ENCODE data around the gene TRIM67.

The TRIM67 gene

DNA sequence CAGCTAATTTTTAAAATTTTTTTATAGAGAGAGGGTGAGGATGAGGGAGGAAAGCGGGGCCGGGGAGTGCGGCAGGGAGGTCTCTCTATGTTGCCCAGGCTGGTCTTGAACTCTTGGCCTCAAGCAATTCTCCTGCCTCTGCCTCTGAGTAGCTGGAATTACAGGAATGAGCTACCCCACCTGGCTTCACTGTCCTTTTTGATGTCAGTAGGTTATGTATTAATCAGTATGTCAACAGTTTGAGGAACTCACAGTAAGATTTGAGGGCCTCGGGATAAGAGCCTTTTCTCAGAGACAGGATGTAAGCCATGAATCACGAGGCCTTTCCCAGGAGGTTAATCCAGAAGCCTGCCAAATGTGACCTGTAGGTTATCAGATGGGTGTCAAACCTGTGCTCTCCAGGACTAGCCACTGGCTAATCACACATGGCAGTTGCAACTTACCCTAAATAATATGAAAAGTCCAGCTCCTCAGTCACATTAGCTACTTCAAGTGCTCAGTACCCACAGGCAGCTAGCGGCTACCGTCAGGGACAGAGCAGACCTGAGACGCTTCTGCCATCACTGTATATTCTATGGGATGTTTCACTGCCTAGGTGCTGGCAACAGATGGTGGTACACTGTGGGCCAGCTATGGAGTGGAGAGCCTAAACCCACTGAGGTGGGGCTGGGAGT lies 33.1 kb downstream of the TRIM67 start:
- Histone ChIP-seq H3K9me3 (ENCODE audit: control insufficient read depth, insufficient read depth, low read length) (no peaks in the 10 kb centered on the region), H3K9ac (ENCODE audit: low read depth, low read length) (no peak overlapping the region)

GRCh38 chr1:231196307-231196706 lies 34.4 kb downstream of the TRIM67 start:
- Histone ChIP-seq H3K36me3 (ENCODE audit: control insufficient read depth, insufficient read depth, low read length) (no peaks in the 10 kb centered on the region), H3K27ac (ENCODE audit: low read depth, low read length) (no peak overlapping the region), H3K9me3 (ENCODE audit: control insufficient read depth, insufficient read depth, low read length) (no peaks in the 10 kb centered on the region), H3K4me1 (ENCODE audit: control insufficient read depth, insufficient read depth, low read length) (no peaks in the 10 kb centered on the region), H3K27me3 (ENCODE audit: control insufficient read depth, insufficient read depth, low read length) (peaks cover 20% of the 10 kb centered on the region), H3K9ac (ENCODE audit: low read depth, low read length) (no peak overlapping the region), H3K4me3 (ENCODE audit: low read depth, low read length) (no peak overlapping the region)

More for the DNA sequence above, 33.1 kb downstream of the TRIM67 start:
- Histone ChIP-seq H3K27ac (ENCODE audit: low read depth, low read length) (no peak overlapping the region), H3K4me1 (ENCODE audit: control insufficient read depth, insufficient read depth, low read length) (no peaks in the 10 kb centered on the region), H3K27me3 (ENCODE audit: control insufficient read depth, insufficient read depth, low read length) (peaks cover 14% of the 10 kb centered on the region), H3K4me3 (ENCODE audit: low read depth, low read length) (no peak overlapping the region), H3K36me3 (ENCODE audit: control insufficient read depth, insufficient read depth, low read length) (no peaks in the 10 kb centered on the region)

DNA sequence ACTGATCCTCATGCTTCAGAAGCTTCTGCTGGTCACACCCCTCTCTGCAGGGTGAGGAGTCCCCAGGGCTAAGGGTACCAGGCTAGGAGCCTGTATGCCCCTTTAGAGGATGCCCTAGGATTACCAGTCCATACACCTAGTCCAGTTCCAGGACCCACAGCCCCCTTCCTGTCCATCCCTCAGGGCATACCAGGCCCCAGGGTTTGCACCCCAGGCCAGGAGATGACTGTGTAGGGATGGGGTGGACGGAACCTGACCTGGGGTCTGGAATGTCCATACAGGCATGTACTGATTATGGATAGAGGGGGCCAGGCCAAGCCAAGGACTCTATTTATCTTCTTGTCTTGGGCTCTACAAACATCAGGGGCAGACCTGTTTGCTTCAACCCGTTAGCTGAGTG lies 34.9 kb downstream of the TRIM67 start:
- Histone ChIP-seq H3K9me3 (ENCODE audit: control insufficient read depth, insufficient read depth, low read length) (no peaks in the 10 kb centered on the region), H3K27ac (ENCODE audit: low read depth, low read length) (no peak overlapping the region), H3K36me3 (ENCODE audit: control insufficient read depth, insufficient read depth, low read length) (no peaks in the 10 kb centered on the region), H3K4me1 (ENCODE audit: control insufficient read depth, insufficient read depth, low read length) (no peaks in the 10 kb centered on the region), H3K4me3 (ENCODE audit: low read depth, low read length) (no peak overlapping the region), H3K27me3 (ENCODE audit: control insufficient read depth, insufficient read depth, low read length) (peaks cover 24% of the 10 kb centered on the region), H3K9ac (ENCODE audit: low read depth, low read length) (no peak overlapping the region)

GRCh38 chr1:231199868-231200267 lies 38.0 kb downstream of the TRIM67 start:
- Histone ChIP-seq H3K9ac (ENCODE audit: low read depth, low read length) (no peak overlapping the region), H3K27me3 (ENCODE audit: control insufficient read depth, insufficient read depth, low read length) (peaks cover 49% of the 10 kb centered on the region), H3K4me1 (ENCODE audit: control insufficient read depth, insufficient read depth, low read length) (no peaks in the 10 kb centered on the region)

DNA sequence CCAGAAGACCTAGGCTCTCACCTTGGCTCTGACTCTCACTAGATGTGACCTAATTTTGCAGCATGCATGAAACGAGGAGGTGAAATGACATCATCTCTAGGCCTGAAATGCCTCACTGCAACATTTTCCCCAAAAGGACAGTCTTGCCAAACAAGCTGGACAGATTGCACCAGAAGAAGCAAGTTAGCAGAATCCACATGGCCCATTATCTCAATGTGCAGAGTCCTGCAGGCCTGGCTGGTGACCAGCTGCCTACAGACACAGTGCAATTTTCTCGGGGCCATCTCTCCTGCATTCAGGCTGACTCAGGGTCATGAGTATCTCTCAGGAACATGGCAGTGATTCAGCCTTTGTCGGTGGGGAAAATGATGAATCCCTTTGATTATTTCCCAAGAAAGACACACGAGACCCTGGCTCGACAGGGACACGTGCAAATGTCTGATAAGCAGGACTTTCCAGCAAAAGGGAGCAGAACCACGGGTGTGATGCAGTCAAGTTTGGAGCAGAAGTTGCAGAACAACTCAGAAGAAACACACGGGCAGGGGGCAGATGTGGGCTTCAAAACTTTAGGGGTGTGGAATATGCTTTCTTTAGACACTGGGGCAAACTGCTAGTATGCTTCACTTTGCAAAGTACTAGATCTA lies 38.7 kb downstream of the TRIM67 start:
- H3K9ac ChIP-seq (ENCODE audit: low read depth, low read length), result no peak overlapping the region
- H3K27ac ChIP-seq (ENCODE audit: low read depth, low read length), result no peak overlapping the region
- no peaks in the 10 kb centered on the region for H3K9me3 ChIP-seq (ENCODE audit: control insufficient read depth, insufficient read depth, low read length)
- no peaks in the 10 kb centered on the region for H3K4me1 ChIP-seq (ENCODE audit: control insufficient read depth, insufficient read depth, low read length)
- no peak overlapping the region for H3K4me3 ChIP-seq (ENCODE audit: low read depth, low read length)
- no peaks in the 10 kb centered on the region for H3K36me3 ChIP-seq (ENCODE audit: control insufficient read depth, insufficient read depth, low read length)
- H3K27me3 ChIP-seq (ENCODE audit: control insufficient read depth, insufficient read depth, low read length), result peaks cover 53% of the 10 kb centered on the region

More at GRCh38 chr1:231199868-231200267, 38.0 kb downstream of the TRIM67 start:
- Histone ChIP-seq H3K9me3 (ENCODE audit: control insufficient read depth, insufficient read depth, low read length) (no peaks in the 10 kb centered on the region), H3K27ac (ENCODE audit: low read depth, low read length) (no peak overlapping the region), H3K36me3 (ENCODE audit: control insufficient read depth, insufficient read depth, low read length) (no peaks in the 10 kb centered on the region), H3K4me3 (ENCODE audit: low read depth, low read length) (no peak overlapping the region)

DNA sequence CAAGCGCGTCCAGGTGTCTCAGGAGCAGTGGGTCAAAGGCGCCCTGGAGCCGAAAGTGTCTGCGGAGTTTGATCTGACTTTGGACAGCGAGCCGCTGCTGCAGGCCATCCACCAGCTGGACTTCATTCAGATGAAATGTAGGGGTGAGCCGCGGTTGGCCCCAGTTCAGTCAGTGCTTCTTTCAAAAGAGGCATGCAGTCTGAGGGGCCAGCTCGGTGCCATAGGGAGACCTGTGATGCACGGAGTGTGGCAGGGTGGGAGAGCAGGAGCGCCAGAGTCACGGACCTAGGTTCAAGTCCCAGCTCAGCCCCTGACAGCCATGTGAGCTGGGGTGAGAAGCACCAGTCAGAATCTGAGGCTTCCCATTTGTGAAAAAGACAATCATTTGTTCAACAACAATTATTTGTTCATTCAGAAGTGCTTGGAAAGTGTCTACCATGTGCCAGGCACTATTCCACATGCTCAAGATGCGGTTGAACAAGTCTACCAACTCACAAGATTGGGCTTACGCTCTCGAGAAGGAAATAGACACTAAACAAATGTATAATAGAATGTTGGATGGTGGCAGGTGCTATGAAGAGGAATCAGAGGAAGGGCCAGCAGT lies 39.6 kb downstream of the TRIM67 start:
- Histone ChIP-seq H3K4me3 (ENCODE audit: low read depth, low read length) (no peak overlapping the region), H3K9ac (ENCODE audit: low read depth, low read length) (no peak overlapping the region), H3K27ac (ENCODE audit: low read depth, low read length) (no peak overlapping the region), H3K27me3 (ENCODE audit: control insufficient read depth, insufficient read depth, low read length) (peaks cover 54% of the 10 kb centered on the region), H3K36me3 (ENCODE audit: control insufficient read depth, insufficient read depth, low read length) (no peaks in the 10 kb centered on the region), H3K4me1 (ENCODE audit: control insufficient read depth, insufficient read depth, low read length) (no peaks in the 10 kb centered on the region), H3K9me3 (ENCODE audit: control insufficient read depth, insufficient read depth, low read length) (no peaks in the 10 kb centered on the region)

DNA sequence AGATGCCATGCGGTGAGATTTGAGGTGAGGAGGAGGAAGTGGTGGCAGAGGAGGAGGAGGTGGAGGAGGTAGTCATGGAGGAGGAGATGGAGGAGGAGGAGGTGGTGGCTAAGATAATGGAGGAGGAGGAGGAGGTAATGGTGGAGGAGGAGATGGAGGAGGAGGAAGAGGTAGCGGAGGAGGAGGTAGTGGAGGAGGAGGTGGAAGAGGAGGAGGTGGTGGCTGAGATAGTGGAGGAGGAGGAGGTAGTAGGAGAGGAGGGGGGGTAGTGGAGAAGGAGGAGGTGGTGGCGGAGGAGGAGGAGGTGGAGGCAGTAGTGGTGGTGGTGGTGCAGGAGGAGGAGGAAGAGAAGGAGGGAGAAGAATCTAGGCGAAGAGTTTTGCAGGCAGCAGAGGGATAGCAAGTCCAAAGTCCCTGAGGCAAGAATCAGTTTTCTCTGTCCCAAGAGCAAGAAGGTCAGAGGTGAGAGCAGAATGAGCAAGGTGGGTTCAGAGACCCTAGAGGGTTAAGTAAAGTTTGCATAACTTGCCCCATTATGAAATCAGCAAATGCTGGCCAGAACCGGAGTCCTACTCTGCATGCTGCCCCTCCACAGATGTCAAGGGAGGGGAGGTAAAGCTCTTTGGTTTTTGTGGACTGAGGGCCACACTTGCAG lies 40.2 kb downstream of the TRIM67 start:
- H3K9ac ChIP-seq (ENCODE audit: low read depth, low read length), result no peak overlapping the region
- H3K27me3 ChIP-seq (ENCODE audit: control insufficient read depth, insufficient read depth, low read length), result peaks cover 60% of the 10 kb centered on the region
- no peaks in the 10 kb centered on the region for H3K36me3 ChIP-seq (ENCODE audit: control insufficient read depth, insufficient read depth, low read length)
- no peaks in the 10 kb centered on the region for H3K4me1 ChIP-seq (ENCODE audit: control insufficient read depth, insufficient read depth, low read length)
- no peak overlapping the region for H3K27ac ChIP-seq (ENCODE audit: low read depth, low read length)
- H3K9me3 ChIP-seq (ENCODE audit: control insufficient read depth, insufficient read depth, low read length), result no peaks in the 10 kb centered on the region
- no peak overlapping the region for H3K4me3 ChIP-seq (ENCODE audit: low read depth, low read length)

DNA sequence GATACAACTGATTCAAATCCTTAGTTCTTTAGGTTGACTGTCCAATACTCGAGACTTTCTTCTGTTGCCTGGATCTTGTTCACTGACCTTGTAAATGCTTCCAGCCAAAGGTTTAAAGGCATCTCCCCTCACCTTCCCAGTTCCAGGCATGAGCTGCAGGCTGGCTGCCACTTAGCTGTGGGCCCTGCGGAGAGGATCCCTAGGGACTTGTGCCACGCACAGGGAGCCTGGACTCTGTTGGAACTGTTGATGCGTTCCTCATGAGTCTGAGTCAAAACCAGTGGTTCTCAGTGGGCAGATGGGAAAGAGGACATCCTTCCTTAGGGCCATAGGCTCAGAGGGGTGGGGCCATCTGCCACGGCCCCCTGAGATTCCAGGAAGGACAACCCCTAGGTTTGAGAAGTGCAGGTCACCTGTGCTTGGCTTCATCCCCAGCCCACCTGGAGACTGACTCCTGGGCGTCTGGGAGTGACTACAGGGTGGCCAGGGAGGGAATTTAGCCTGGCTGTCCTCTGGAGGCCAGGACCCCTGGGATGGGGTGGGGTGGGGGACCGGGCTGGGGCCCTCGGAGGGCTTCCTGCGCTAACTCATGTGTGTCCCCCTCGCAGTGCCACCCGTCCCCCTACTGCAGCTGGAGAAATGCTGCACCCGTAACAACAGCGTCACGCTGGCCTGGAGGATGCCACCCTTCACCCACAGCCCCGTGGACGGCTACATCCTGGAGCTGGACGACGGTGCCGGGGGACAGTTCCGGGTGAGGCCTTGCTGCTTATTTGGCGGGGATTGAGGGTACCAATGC lies 41.6 kb downstream of the TRIM67 start:
- peaks cover 66% of the 10 kb centered on the region for H3K27me3 ChIP-seq (ENCODE audit: control insufficient read depth, insufficient read depth, low read length)

GRCh38 chr1:231206856-231207255 lies 45.0 kb downstream of the TRIM67 start:
- Histone ChIP-seq H3K36me3 (ENCODE audit: control insufficient read depth, insufficient read depth, low read length) (no peaks in the 10 kb centered on the region), H3K27ac (ENCODE audit: low read depth, low read length) (no peak overlapping the region), H3K9me3 (ENCODE audit: control insufficient read depth, insufficient read depth, low read length) (no peaks in the 10 kb centered on the region), H3K4me1 (ENCODE audit: control insufficient read depth, insufficient read depth, low read length) (no peaks in the 10 kb centered on the region), H3K4me3 (ENCODE audit: low read depth, low read length) (no peak overlapping the region), H3K9ac (ENCODE audit: low read depth, low read length) (no peak overlapping the region), H3K27me3 (ENCODE audit: control insufficient read depth, insufficient read depth, low read length) (peaks cover 75% of the 10 kb centered on the region)

More for the DNA sequence above, 41.6 kb downstream of the TRIM67 start:
- Histone ChIP-seq H3K9ac (ENCODE audit: low read depth, low read length) (no peak overlapping the region), H3K4me3 (ENCODE audit: low read depth, low read length) (no peak overlapping the region), H3K4me1 (ENCODE audit: control insufficient read depth, insufficient read depth, low read length) (no peaks in the 10 kb centered on the region), H3K9me3 (ENCODE audit: control insufficient read depth, insufficient read depth, low read length) (no peaks in the 10 kb centered on the region), H3K27ac (ENCODE audit: low read depth, low read length) (no peak overlapping the region), H3K36me3 (ENCODE audit: control insufficient read depth, insufficient read depth, low read length) (no peaks in the 10 kb centered on the region)

DNA sequence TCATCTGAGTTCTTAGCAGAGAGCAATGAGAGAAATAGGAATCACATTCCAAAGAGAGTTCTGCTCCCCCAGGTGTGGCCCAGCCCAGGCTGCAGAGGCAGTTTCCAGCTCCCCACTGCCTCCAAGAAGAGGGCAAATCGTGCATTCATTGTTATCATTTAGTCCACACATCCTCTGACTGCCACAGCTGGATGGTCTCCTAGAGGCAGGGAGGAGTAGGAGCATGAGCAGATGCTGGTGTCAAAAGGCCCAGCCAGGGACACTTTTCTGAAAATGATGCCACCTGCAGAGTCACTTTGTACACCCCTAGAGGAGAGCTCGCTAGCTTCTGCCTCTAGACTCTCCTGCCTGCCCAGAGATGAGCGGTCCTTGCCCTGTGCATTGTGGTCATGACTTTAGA lies 45.6 kb downstream of the TRIM67 start:
- Histone ChIP-seq H3K4me1 (ENCODE audit: control insufficient read depth, insufficient read depth, low read length) (no peaks in the 10 kb centered on the region), H3K27me3 (ENCODE audit: control insufficient read depth, insufficient read depth, low read length) (peaks cover 76% of the 10 kb centered on the region), H3K36me3 (ENCODE audit: control insufficient read depth, insufficient read depth, low read length) (no peaks in the 10 kb centered on the region), H3K27ac (ENCODE audit: low read depth, low read length) (no peak overlapping the region), H3K4me3 (ENCODE audit: low read depth, low read length) (no peak overlapping the region), H3K9ac (ENCODE audit: low read depth, low read length) (no peak overlapping the region), H3K9me3 (ENCODE audit: control insufficient read depth, insufficient read depth, low read length) (no peaks in the 10 kb centered on the region)
